OCI-LY3 (cell line): ENCODE data around the gene SPATA46.
"Not testable (repeated sequence)": the region's sequence is repeated elsewhere in the genome, so short reads cannot be mapped to it uniquely, and the experiment has no call there.

Source experiments
- H2AFZ ChIP-seq: fragments of 200-600, 300-600 bp; shearing (Covaris generic); 2 replicates; pipeline ENCODE4 v1.6.0; 2014; ENCODE audit warnings: antibody characterized with exemption, low read depth, low read length
- H3K27ac ChIP-seq: fragments of 200-600, 300-600 bp; sonication (generic); 2 replicates; pipeline ENCODE4 v1.5.1; 2014; ENCODE audit warnings: mild to moderate bottlenecking, low read length, moderate library complexity, mixed read lengths
- H3K27me3 ChIP-seq: fragments of 200-600, 300-600 bp; sonication (generic); 2 replicates; pipeline ENCODE4 v1.6.1; 2014; ENCODE audit warnings: low read depth, low read length, mixed read lengths
- H3K36me3 ChIP-seq: fragments of 200-600, 300-600 bp; sonication (generic); replicated peaks from 2 replicates; pipeline ENCODE3; 2014; ENCODE audit warnings: low read depth, low read length, mixed read lengths
- H3K4me1 ChIP-seq: fragments of 300-600, 200-600 bp; sonication (generic); 2 replicates; pipeline ENCODE4 v1.6.1; 2014; ENCODE audit warnings: low read length, mixed read lengths
- H3K4me2 ChIP-seq: fragments of 200-600, 300-600 bp; sonication (generic); 2 replicates; pipeline ENCODE4 v1.6.1; 2014; ENCODE audit warnings: low read length, mixed read lengths
- H3K4me3 ChIP-seq: fragments of 300-600, 200-600 bp; sonication (generic); 2 replicates; pipeline ENCODE4 v1.5.1; 2014; ENCODE audit warnings: antibody characterized with exemption, mild to moderate bottlenecking, low read length, moderate library complexity
- H3K79me2 ChIP-seq: fragments of 300-600, 200-600 bp; shearing (Covaris generic); 2 replicates; pipeline ENCODE4 v1.6.1; 2014; ENCODE audit warnings: mild to moderate bottlenecking, low read length, mixed read lengths
- H3K9ac ChIP-seq: fragments of 300-600, 200-600 bp; shearing (Covaris generic); 2 replicates; pipeline ENCODE4 v1.6.0; 2014; ENCODE audit warnings: mild to moderate bottlenecking, low read length, moderate library complexity
- H3K9me3 ChIP-seq: fragments of 200-600, 300-600 bp; shearing (Covaris generic); 2 replicates; pipeline ENCODE4 v1.6.1; 2014; ENCODE audit warnings: low read length, mixed read lengths; ENCODE audit not compliant: insufficient read depth
- H4K20me1 ChIP-seq: fragments of 200-600, 300-600 bp; sonication (generic); 2 replicates; pipeline ENCODE4 v1.6.1; 2016; ENCODE audit warnings: low read length, mixed read lengths; ENCODE audit not compliant: insufficient read depth
- EZH2phosphoT487 ChIP-seq: fragments of 200-600 bp; shearing (Covaris generic); IDR thresholded peaks from 2 replicates; pipeline ENCODE4 v1.6.1; 2018; ENCODE audit warnings: antibody characterized with exemption, mixed run types, low read depth
- TF ChIP-seq, protein P1 (sequence below): fragments of 200-600, 300-600 bp; sonication (generic); IDR thresholded peaks from 2 replicates; pipeline ENCODE4 v1.5.1; 2014; ENCODE audit warnings: antibody characterized with exemption, low read length, low read depth

SPATA46 gene

DNA sequence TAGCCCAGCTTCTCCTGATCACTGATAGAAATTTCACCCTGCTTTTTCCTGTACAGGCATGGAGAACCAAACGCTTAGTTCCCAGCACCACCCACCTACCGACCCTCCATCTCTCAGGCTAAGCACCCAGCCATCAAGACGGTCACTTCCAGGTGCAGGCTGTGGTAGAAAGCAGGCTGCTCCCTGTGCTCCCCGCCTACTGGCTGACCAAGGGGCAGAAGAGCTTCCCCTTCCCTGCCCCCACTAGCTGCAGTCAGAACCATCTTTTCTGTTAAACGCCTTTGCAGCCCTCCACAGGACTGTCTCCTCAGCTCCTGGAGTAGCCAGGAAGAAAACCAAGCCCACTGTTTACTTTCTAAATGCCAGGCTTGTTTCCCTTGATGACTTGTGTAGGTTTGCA is 23.0 kb downstream of the SPATA46 start:
- no peak for TF ChIP-seq EZH2phosphoT487
- TF ChIP-seq, protein P1, sequence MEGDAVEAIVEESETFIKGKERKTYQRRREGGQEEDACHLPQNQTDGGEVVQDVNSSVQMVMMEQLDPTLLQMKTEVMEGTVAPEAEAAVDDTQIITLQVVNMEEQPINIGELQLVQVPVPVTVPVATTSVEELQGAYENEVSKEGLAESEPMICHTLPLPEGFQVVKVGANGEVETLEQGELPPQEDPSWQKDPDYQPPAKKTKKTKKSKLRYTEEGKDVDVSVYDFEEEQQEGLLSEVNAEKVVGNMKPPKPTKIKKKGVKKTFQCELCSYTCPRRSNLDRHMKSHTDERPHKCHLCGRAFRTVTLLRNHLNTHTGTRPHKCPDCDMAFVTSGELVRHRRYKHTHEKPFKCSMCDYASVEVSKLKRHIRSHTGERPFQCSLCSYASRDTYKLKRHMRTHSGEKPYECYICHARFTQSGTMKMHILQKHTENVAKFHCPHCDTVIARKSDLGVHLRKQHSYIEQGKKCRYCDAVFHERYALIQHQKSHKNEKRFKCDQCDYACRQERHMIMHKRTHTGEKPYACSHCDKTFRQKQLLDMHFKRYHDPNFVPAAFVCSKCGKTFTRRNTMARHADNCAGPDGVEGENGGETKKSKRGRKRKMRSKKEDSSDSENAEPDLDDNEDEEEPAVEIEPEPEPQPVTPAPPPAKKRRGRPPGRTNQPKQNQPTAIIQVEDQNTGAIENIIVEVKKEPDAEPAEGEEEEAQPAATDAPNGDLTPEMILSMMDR: no peak
- Histone ChIP-seq H3K4me3 (no peak overlapping the region), H3K27me3 (peaks cover 77% of the 10 kb centered on the region), H3K79me2 (no peaks in the 10 kb centered on the region), H3K4me1 (no peaks in the 10 kb centered on the region), H2AFZ (no peak overlapping the region), H3K9ac (no peak overlapping the region), H3K36me3 (no peaks in the 10 kb centered on the region), H4K20me1 (no peaks in the 10 kb centered on the region), H3K4me2 (no peak overlapping the region), H3K27ac (no peak overlapping the region), H3K9me3 (no peaks in the 10 kb centered on the region)

DNA sequence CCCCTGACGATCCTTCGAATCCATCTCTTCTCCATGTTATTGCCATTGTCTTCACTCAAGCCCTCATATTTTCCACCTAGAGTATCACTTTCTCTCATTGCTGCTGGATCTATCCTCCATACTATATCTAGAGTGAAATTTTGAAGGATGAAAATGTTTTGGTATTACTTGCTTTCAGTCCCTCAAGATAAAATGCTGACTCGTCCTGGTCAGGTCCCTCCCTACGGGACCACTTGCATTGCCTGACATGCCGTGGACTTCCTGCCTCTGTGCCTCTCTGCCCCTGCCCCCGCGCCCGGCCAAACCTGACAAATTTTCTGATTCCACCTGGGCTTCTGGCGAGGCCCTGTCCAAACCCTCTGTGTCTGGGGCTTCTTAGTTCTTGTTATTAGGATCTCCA is 23.6 kb downstream of the SPATA46 start:
- H4K20me1 ChIP-seq: no peaks in the 10 kb centered on the region
- H2AFZ ChIP-seq: no peak overlapping the region
- H3K27ac ChIP-seq: no peak overlapping the region
- H3K27me3 ChIP-seq: peaks cover 75% of the 10 kb centered on the region
- no peaks in the 10 kb centered on the region for H3K4me1 ChIP-seq
- H3K36me3 ChIP-seq: no peaks in the 10 kb centered on the region
- no peak overlapping the region for H3K9ac ChIP-seq
- H3K4me2 ChIP-seq: no peak overlapping the region
- no peaks in the 10 kb centered on the region for H3K79me2 ChIP-seq
- H3K4me3 ChIP-seq: no peak overlapping the region
- TF ChIP-seq, protein P1: no peak
- TF ChIP-seq EZH2phosphoT487: no peak
- no peaks in the 10 kb centered on the region for H3K9me3 ChIP-seq

DNA sequence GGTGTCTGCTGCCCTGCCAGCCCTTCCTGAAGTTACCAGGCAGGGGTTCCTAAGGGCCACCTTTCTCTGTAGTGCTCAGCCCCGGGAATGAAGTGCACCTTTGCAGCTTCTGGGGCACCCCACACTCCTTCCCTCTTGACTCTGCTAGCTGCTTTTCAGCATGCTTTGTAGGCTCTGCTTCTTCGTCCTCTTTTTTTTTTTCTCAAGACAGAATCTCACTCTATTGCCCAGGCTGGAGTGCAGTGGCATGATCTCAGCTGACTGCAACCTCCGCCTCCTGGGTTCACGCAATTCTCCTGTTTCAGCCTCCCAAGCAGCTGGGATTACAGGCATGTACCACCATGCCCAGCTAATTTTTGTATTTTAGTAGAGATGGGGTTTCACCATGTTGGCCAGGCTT is 24.8 kb downstream of the SPATA46 start:
- peaks cover 76% of the 10 kb centered on the region for H3K27me3 ChIP-seq
- H3K79me2 ChIP-seq, H4K20me1 ChIP-seq, H3K4me3 ChIP-seq, H3K9me3 ChIP-seq, H3K9ac ChIP-seq, H3K36me3 ChIP-seq, H3K27ac ChIP-seq, H3K4me1 ChIP-seq, H2AFZ ChIP-seq, H3K4me2 ChIP-seq: not testable (repeated sequence)

DNA sequence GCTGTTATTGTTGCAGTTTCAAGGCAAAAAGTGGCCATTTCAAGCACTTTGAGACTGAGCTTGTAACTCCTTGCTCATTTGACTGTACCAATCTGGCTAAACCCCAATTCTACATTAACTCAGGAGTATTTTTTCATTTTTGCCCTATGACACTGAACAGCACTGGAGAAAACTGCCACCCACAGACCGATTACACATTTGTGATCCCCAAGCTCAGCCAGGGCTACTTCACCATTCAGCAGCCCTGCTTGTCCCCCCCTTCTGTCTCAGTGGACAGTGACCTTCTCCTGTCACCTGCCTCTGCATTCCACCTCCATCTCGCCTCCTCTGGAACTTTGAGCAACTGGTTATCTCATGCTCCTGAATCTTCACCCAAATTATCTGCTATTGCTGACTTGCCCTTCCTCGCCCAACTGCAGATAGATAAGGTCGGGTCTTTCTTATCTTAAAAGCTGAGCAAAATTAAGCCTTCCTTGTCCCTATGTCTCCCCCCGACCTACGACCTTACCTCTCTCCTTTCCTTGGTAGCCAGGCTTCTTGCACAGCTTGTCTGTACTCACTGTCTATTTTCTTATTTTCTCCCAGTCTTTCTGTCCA is 25.3 kb downstream of the SPATA46 start:
- H3K27ac ChIP-seq: no peak overlapping the region
- no peaks in the 10 kb centered on the region; the same call in 1 of the 2 replicates for H3K4me1 ChIP-seq

More for the DNA sequence above, 25.3 kb downstream of the SPATA46 start:
- Histone ChIP-seq H3K27me3 (peaks cover 71% of the 10 kb centered on the region), H4K20me1 (no peaks in the 10 kb centered on the region), H3K4me2 (no peak overlapping the region), H3K9ac (no peak overlapping the region), H3K36me3 (no peaks in the 10 kb centered on the region), H3K9me3 (no peaks in the 10 kb centered on the region), H3K79me2 (no peaks in the 10 kb centered on the region), H3K4me3 (no peak overlapping the region), H2AFZ (no peak overlapping the region)
- TF ChIP-seq EZH2phosphoT487: no peak
- TF ChIP-seq, protein P1: no peak
